GM19099 (cell line): ENCODE results near the gene FBXL12.

Experiments
- POLR2A ChIP-seq: IDR thresholded peaks from 3 replicates; pipeline ENCODE4 v1.6.1; 2011; ENCODE audit warnings: low read depth; ENCODE audit not compliant: insufficient read length; ENCODE audit errors: extremely low read depth

Gene FBXL12

GRCh38 chr19:9808855-9809824 is 9.7 kb downstream of the FBXL12 start:
- TF ChIP-seq POLR2A, result no peak

- no peak for TF ChIP-seq POLR2A
Measured at GRCh38 chr19:9806803-9807202, 12.1 kb downstream of the FBXL12 start.

- no peak for TF ChIP-seq POLR2A
Measured at GRCh38 chr19:9801976-9802375, 16.9 kb downstream of the FBXL12 start.

GRCh38 chr19:9799162-9799561 is 19.7 kb downstream of the FBXL12 start:
- no peak for TF ChIP-seq POLR2A

- no peak for TF ChIP-seq POLR2A
Measured at GRCh38 chr19:9797871-9798270, 21.0 kb downstream of the FBXL12 start.

- no peak for TF ChIP-seq POLR2A
Measured at GRCh38 chr19:9796113-9796773, 22.6 kb downstream of the FBXL12 start.

- TF ChIP-seq POLR2A, result no peak
Measured at GRCh38 chr19:9793071-9793591, 25.7 kb downstream of the FBXL12 start.

- no peak for TF ChIP-seq POLR2A
Measured at GRCh38 chr19:9792206-9793070, 26.4 kb downstream of the FBXL12 start.

GRCh38 chr19:9791552-9792205 is 27.2 kb downstream of the FBXL12 start:
- TF ChIP-seq POLR2A, result no peak

GRCh38 chr19:9789066-9789465 is 29.8 kb downstream of the FBXL12 start:
- no peak for TF ChIP-seq POLR2A

- TF ChIP-seq POLR2A, result no peak
Measured at GRCh38 chr19:9786819-9787218, 32.1 kb downstream of the FBXL12 start.

GRCh38 chr19:9786342-9786741 is 32.5 kb downstream of the FBXL12 start:
- no peak for TF ChIP-seq POLR2A

- peak; percentile 67 for TF ChIP-seq POLR2A
Measured at GRCh38 chr19:9785367-9786331, 33.2 kb downstream of the FBXL12 start.

GRCh38 chr19:9782338-9782737 is 36.5 kb downstream of the FBXL12 start:
- TF ChIP-seq POLR2A, result no peak
